Measurements from ENCODE around the gene SERTAD1.

The SERTAD1 gene

GRCh38 chr19:40425450-40426287 is at the start of gene SERTAD1:
Gene SERTAD1, minus strand, starts transcription at chr19:40425992. Its CDS starts 2,446 bp downstream, at chr19:40423546.
- peak; percentile 100 for DNase-seq (ENCODE audit: low read depth)
- TF ChIP-seq CTCF (conservative IDR thresholded peaks at IDR 0.05; ENCODE audit: low read depth, low read length), result peak; percentile 57
- peak within 1 kb of the TSS; percentile 84 for H3K4me3 ChIP-seq (ENCODE audit: low read depth, low read length)

GRCh38 chr19:40474737-40475136 is 48.9 kb upstream of the SERTAD1 start:
- no peak for TF ChIP-seq CTCF (conservative IDR thresholded peaks at IDR 0.05; ENCODE audit: low read depth, low read length)
- no peak overlapping the region for H3K4me3 ChIP-seq (ENCODE audit: low read depth, low read length)
- no peak for DNase-seq (ENCODE audit: low read depth)

GRCh38 chr19:40472516-40472915 is 46.7 kb upstream of the SERTAD1 start:
- no peak for DNase-seq (ENCODE audit: low read depth)
- TF ChIP-seq CTCF (conservative IDR thresholded peaks at IDR 0.05; ENCODE audit: low read depth, low read length), result no peak
- no peak overlapping the region for H3K4me3 ChIP-seq (ENCODE audit: low read depth, low read length)

GRCh38 chr19:40471111-40471510 is 45.3 kb upstream of the SERTAD1 start:
- TF ChIP-seq CTCF (conservative IDR thresholded peaks at IDR 0.05; ENCODE audit: low read depth, low read length), result no peak
- no peak for DNase-seq (ENCODE audit: low read depth)
- no peak overlapping the region for H3K4me3 ChIP-seq (ENCODE audit: low read depth, low read length)

- H3K4me3 ChIP-seq (ENCODE audit: low read depth, low read length), result no peak overlapping the region
- no peak for TF ChIP-seq CTCF (conservative IDR thresholded peaks at IDR 0.05; ENCODE audit: low read depth, low read length)
- DNase-seq (ENCODE audit: low read depth), result no peak
Observed at GRCh38 chr19:40469011-40469410, 43.2 kb upstream of the SERTAD1 start.

GRCh38 chr19:40466985-40467734 is 41.4 kb upstream of the SERTAD1 start, which contains the start of gene SPTBN4:
Gene SPTBN4, plus strand, starts transcription at chr19:40467001. Its CDS starts 5,621 bp downstream, at chr19:40472622.
- TF ChIP-seq CTCF (conservative IDR thresholded peaks at IDR 0.05; ENCODE audit: low read depth, low read length), result no peak
- DNase-seq (ENCODE audit: low read depth), result no peak
- H3K4me3 ChIP-seq (ENCODE audit: low read depth, low read length), result peak within 1 kb of the TSS; percentile 51

All from choroid plexus epithelial cell (primary cell).